Measurements from ENCODE around the gene LAMA1.

- TF ChIP-seq CTCF (conservative IDR thresholded peaks at IDR 0.05): no peak
- TF ChIP-seq EZH2 (IDR thresholded peaks at IDR 0.05; ENCODE audit: low read depth): no peak
Observed at GRCh38 chr18:7068871-7069590, 48.6 kb downstream of the LAMA1 start.
